Retinal pigment epithelial cell (primary cell): ENCODE data around the gene STX18.

Experiments
- DNase-seq: peaks from one replicate; pipeline ENCODE4 v3.0.0-alpha.2; 2010; ENCODE audit warnings: low read depth
- H3K4me3 ChIP-seq: 2 replicates; pipeline ENCODE4 v1.5.1; 2011; ENCODE audit warnings: mild to moderate bottlenecking, low read length, control low read depth, moderate library complexity
- CTCF ChIP-seq: conservative IDR thresholded peaks from 2 replicates; pipeline ENCODE4 v1.5.1; 2011; ENCODE audit warnings: low read depth, low read length, control low read depth, inconsistent platforms

STX18 gene

DNA sequence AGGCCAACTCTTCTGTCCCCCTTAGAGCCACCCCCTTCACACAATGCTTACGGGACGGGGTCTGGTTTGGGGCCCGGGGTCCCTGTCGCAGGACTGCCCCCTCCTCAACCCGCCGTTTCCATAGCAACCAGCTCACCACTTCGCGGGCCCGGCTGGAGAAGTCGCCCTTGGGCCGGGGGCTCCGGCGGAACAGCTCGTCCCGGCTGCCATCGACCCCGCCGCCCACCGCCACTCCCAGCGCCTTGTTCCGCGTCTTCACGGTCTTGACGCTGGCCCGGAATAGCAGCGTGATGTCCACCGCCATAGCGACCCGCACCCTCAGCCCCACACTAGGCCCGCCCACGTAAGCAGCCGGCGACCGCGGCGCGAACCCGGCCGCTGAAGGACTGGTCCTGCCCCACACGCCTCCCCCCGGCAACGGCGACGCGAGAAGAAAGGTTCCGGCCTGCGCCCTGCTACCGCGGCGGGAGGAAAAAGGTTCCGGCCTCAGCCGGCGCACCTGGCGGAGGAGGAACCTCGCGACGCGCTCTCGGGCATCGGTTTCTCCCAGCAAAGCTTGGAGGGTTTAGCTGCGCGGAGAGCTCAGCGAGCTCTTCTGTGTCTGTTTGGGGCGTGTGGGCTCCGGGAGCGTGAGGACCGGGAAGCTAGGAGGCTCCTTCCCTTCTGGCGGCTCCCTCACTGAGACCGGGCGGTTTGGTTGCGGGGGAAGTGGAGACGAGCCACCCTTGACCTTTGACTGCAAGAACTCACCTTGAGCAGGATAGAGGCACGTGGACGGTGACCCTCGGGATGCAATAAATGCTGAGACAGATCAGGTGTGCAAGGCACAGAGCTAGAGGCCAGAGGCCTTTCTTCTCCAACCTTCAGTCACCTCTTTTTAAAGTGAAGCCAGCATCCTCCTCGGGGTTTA is at the start of gene STX18:
STX18 (minus strand) TSS at position 388 of the 910 bp plus-strand sequence; CDS start at position 304, 84 bp downstream.
- DNase-seq: peak; percentile 58
- TF ChIP-seq CTCF: peak; percentile 12
- H3K4me3 ChIP-seq: peak within 1 kb of the TSS; percentile 95

DNA sequence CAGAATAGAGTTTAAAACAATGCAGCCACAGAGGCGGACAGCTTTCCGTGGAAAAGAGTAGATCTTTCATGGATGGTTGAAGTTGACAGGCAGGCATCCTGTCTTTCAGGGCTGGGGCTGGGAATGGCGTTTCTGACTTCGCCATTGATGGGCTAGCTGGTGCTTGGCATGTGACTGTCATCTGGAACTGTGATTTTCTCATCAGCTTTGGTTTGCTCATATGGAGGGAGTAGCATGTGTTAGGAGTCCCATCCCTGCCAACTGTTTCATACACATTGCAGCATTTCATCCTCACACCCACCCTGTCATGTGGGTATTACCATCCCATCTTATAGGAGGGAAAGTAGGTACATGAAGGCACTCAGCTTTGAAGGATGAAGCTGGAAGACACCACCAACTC is 49.2 kb upstream of the STX18 start:
- no peak for TF ChIP-seq CTCF
- no peak overlapping the region for H3K4me3 ChIP-seq
- no peak for DNase-seq

- DNase-seq: no peak
- no peak overlapping the region for H3K4me3 ChIP-seq
- TF ChIP-seq CTCF: no peak
Measured at GRCh38 chr4:4590546-4590945, 48.7 kb upstream of the STX18 start.

DNA sequence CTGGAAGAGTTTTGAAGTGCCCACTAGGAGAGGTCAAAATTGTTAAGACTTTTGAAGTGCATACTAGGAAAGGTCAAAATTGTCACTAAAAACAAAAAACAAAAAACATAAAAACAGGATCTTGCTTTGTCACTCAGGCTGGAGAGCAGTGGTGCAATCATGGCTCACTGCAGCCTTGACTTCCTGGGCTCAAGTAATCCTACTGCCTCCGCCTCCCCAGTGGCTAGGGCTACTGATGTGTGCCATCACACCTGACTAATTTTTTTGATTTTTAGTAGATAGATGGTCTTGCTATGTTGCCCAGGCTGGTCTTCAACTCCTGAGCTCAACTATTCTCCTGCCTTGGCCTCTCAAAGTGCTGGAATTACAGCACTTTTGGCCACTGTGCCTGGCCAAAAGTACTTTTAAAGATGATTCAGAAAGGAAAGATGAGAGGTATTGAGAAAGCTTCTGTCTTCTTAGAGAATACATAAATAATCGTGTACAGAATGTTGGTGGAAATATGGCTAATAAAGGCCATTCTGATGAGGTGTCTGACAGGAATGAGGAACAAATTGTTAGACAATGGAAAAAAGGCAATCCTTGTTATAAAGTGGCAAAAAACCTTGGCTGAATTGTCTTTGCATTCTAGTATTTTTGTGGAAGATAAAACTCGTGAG is 43.3 kb upstream of the STX18 start:
- no peak overlapping the region for H3K4me3 ChIP-seq
- no peak for DNase-seq
- no peak for TF ChIP-seq CTCF

DNA sequence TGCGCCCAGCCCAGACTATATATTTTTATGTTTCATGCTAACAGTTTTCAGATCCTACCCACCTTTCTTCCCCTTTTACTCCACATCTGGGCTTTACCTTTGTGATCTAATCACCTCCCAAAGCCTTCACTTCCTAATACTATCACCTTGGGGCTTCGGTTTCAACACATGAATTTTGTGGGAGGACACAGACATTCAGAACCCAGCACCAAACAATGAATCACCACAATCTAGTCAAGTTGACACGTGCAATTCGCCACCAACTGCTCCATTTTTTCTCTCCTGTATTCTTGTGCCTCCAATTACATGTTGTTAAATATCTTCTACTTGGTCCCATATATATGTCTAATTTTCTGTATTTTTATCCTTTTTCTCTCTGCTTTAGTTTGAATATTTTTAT is 41.8 kb upstream of the STX18 start:
- no peak for TF ChIP-seq CTCF
- H3K4me3 ChIP-seq: no peak overlapping the region
- no peak for DNase-seq

- H3K4me3 ChIP-seq: no peak overlapping the region
- DNase-seq: no peak
- no peak for TF ChIP-seq CTCF
Measured at GRCh38 chr4:4582653-4583052, 40.8 kb upstream of the STX18 start.
